ENCODE results near the gene NHEJ1.

NHEJ1 gene

DNA sequence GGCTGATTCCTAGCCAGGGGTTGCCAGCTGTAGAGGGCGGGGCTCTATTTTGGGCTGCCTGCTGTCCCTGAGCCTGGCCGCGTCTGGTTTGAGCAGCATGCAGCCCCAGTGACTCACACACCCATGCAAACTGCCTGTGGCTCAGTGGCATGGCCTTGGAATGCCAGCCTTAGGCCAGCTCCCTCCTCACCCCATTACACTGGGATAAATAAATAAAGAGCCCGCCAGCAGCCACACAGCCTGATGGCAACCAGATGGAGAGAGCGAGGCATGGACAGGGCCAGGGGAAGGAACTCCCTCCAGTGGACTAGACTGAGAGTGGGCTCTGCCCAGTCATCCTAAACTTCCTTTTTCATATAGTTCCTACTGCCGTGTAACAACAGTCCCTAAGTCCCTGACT, 18.3 kb downstream of the NHEJ1 start:
- TF ChIP-seq CTCF (IDR thresholded peaks at IDR 0.05; ENCODE audit: low read length) (no peak), EZH2 (optimal IDR thresholded peaks at IDR 0.05; ENCODE audit: low read depth, low read length) (no peak), EZH2phosphoT487 (IDR thresholded peaks at IDR 0.05; ENCODE audit: low read length) (no peak)
- Histone ChIP-seq H4K20me1 (ENCODE audit: insufficient read depth, low read length) (no peaks in the 10 kb centered on the region), H3K27me3 (replicated peaks; ENCODE audit: insufficient read depth, low read length) (no peaks in the 10 kb centered on the region), H3K9ac (ENCODE audit: low read length) (no peak overlapping the region), H3K27ac (ENCODE audit: low read length) (no peak overlapping the region), H2AFZ (ENCODE audit: low read length) (no peak overlapping the region), H3K4me3 (ENCODE audit: low read length) (no peak overlapping the region), H3K36me3 (replicated peaks; ENCODE audit: insufficient read depth, low read length) (no peaks in the 10 kb centered on the region), H3K9me2 (replicated peaks; ENCODE audit: insufficient read depth, low read length) (no peaks in the 10 kb centered on the region), H3F3A (ENCODE audit: insufficient read depth, low read length) (no peaks in the 10 kb centered on the region), H3K79me2 (ENCODE audit: low read length) (no peaks in the 10 kb centered on the region), H3K9me3 (replicated peaks; ENCODE audit: insufficient read depth, low read length) (no peaks in the 10 kb centered on the region), H3K4me2 (ENCODE audit: low read depth, low read length) (no peak overlapping the region), H3K4me1 (ENCODE audit: low read length) (peaks cover 7% of the 10 kb centered on the region)
- no peak for DNase-seq

- H3K4me1 ChIP-seq (ENCODE audit: low read length), result peaks cover 7% of the 10 kb centered on the region
- no peak overlapping the region for H3K4me2 ChIP-seq (ENCODE audit: low read depth, low read length)
- H3K27ac ChIP-seq (ENCODE audit: low read length), result no peak overlapping the region
- H3K9me2 ChIP-seq (replicated peaks; ENCODE audit: insufficient read depth, low read length), result no peaks in the 10 kb centered on the region
- H3K4me3 ChIP-seq (ENCODE audit: low read length), result no peak overlapping the region
- H3K9me3 ChIP-seq (replicated peaks; ENCODE audit: insufficient read depth, low read length), result no peaks in the 10 kb centered on the region
- H2AFZ ChIP-seq (ENCODE audit: low read length), result no peak overlapping the region
- no peak for TF ChIP-seq EZH2 (optimal IDR thresholded peaks at IDR 0.05; ENCODE audit: low read depth, low read length)
- TF ChIP-seq EZH2phosphoT487 (IDR thresholded peaks at IDR 0.05; ENCODE audit: low read length), result no peak
- TF ChIP-seq CTCF (IDR thresholded peaks at IDR 0.05; ENCODE audit: low read length), result no peak
- H3F3A ChIP-seq (ENCODE audit: insufficient read depth, low read length), result no peaks in the 10 kb centered on the region
- H3K27me3 ChIP-seq (replicated peaks; ENCODE audit: insufficient read depth, low read length), result no peaks in the 10 kb centered on the region
- no peaks in the 10 kb centered on the region for H3K36me3 ChIP-seq (replicated peaks; ENCODE audit: insufficient read depth, low read length)
- H3K9ac ChIP-seq (ENCODE audit: low read length), result no peak overlapping the region
- no peaks in the 10 kb centered on the region for H3K79me2 ChIP-seq (ENCODE audit: low read length)
- no peaks in the 10 kb centered on the region for H4K20me1 ChIP-seq (ENCODE audit: insufficient read depth, low read length)
- no peak for DNase-seq
These were observed 19.9 kb downstream of the NHEJ1 start for GRCh38 chr2:219140722-219141121.

DNA sequence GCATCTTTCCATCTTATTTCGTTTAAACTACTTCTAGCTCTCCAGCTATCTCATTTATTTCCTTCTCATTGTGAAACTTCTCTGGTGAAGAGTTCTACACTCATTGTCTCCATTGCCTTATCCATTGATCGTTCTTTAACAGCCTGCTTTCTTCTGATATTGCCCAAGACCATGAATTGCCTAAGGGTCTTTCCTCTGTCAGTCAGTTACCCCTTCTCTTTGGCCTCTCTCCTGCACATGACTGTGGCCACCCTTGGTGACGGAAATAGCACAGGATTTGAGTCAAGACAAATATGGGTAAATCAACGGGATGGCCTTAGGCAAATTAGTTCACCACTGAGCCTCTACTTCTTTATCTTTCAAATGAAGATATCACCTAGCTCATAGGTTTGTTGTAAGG, 26.6 kb downstream of the NHEJ1 start:
- no peak overlapping the region for H2AFZ ChIP-seq (ENCODE audit: low read length)
- H3K4me1 ChIP-seq (ENCODE audit: low read length), result 0 out of 2 replicates have a peak, but pooled peaks cover 3% of the 10 kb centered on the region
- H3K4me2 ChIP-seq (ENCODE audit: low read depth, low read length), result no peak overlapping the region
- H3K27ac ChIP-seq (ENCODE audit: low read length), result no peak overlapping the region
- H4K20me1 ChIP-seq (ENCODE audit: insufficient read depth, low read length), result no peaks in the 10 kb centered on the region
- no peaks in the 10 kb centered on the region for H3K9me3 ChIP-seq (replicated peaks; ENCODE audit: insufficient read depth, low read length)
- no peak for DNase-seq
- H3K9me2 ChIP-seq (replicated peaks; ENCODE audit: insufficient read depth, low read length), result no peaks in the 10 kb centered on the region
- no peak overlapping the region for H3K4me3 ChIP-seq (ENCODE audit: low read length)
- H3K9ac ChIP-seq (ENCODE audit: low read length), result no peak overlapping the region
- H3K27me3 ChIP-seq (replicated peaks; ENCODE audit: insufficient read depth, low read length), result no peaks in the 10 kb centered on the region
- no peaks in the 10 kb centered on the region for H3K36me3 ChIP-seq (replicated peaks; ENCODE audit: insufficient read depth, low read length)
- TF ChIP-seq EZH2phosphoT487 (IDR thresholded peaks at IDR 0.05; ENCODE audit: low read length) (no peak), CTCF (IDR thresholded peaks at IDR 0.05; ENCODE audit: low read length) (no peak), EZH2 (optimal IDR thresholded peaks at IDR 0.05; ENCODE audit: low read depth, low read length) (no peak)
- no peaks in the 10 kb centered on the region for H3F3A ChIP-seq (ENCODE audit: insufficient read depth, low read length)
- no peaks in the 10 kb centered on the region for H3K79me2 ChIP-seq (ENCODE audit: low read length)
